Fibroblast of skin of abdomen (primary cell): ENCODE results near the gene PRLH.

Experiments
- DNase-seq: peaks from one replicate; pipeline ENCODE4 v3.0.0-alpha.2; 2013

Gene PRLH

DNA sequence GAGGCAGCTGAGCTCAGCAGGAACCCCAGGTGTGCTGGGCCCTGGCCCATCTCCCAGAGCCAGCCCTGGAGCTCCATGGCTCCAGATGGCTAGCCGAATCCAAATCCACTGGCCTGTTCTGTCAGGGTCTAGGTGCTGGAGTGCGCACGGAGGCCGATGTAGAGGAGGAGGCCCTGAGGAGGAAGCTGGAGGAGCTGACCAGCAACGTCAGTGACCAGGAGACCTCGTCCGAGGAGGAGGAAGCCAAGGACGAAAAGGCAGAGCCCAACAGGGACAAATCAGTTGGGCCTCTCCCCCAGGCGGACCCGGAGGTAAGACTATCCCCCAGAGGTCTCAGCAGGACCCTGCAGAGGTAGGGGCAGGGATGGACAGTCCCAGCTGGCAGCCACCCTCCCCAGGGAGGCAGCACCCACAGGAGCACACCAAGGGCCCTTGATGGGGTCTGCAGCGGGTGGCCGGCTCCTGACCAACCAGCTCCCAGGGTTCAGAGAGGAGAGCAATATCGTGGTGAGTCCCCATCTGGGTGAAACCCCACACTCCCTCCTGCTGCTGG lies 26.1 kb upstream of the PRLH start:
- no peak for DNase-seq

DNA sequence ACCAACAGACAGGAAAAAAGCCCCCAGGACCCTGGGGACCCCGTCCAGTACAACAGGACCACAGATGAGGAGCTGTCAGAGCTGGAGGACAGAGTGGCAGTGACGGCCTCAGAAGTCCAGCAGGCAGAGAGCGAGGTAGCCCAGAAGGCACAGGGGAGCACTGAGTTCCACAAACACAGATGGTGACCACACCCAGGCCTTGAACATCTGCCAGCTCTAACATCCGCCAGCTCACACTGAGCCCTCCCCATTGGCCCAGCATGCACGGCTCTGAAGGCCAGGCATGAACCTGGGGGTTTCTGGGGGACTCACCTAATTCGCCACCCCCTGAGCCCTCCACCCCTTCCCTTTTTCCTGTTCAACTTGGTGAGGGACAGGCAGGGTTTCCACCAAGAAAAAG lies 25.6 kb upstream of the PRLH start:
- peak; percentile 52 for DNase-seq

DNA sequence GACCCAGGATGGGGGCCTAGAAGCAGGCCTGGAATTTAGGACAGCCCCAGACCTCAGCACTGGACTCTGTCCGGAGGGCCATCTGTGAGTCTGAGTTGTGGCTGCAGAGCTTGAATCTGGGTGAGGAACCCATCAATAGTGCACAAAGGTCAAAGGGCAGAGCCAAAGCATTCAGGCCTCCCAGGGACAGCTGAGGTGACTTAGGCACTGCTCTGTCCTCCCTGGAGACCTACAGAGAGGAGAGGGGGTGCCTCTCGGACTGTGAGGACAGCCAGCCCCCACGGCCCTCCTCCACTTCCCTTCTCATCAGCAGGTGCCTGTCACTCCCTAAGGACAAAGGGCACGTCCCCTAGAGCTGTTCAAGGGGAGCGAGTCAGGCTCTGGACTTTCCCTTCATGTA lies 25.1 kb upstream of the PRLH start:
- no peak for DNase-seq

DNA sequence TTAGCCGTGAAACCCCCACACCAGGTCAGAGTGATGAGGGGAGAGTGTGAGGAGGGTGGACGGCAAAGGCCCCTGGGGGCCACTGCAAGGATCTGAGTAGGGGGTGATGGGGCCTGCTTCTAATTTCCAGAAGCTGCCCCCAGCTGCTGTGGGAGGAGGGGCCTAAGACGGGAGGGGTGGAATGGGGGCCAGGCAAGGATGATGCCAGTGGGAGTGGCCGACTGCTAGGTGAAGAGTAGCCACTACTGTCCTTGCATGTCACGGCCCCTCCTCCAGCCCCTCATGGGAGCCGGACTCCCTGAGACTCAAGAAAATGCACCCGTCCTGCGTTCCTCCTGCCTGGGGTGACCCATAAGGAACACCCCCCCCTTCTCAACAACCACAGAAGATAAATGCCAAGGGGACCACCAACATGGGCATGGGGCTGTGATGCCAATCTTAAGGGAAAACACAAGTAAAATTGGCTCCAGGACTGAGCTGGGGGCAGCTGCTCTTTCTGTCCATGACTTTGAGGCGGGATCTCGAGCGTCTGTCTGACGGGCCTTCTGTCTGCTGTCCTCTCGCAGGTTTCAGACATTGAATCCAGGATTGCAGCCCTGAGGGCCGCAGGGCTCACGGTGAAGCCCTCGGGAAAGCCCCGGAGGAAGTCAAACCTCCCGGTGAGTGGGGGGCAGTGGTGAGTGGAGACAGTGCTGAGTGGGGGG lies 24.2 kb upstream of the PRLH start:
- no peak for DNase-seq

DNA sequence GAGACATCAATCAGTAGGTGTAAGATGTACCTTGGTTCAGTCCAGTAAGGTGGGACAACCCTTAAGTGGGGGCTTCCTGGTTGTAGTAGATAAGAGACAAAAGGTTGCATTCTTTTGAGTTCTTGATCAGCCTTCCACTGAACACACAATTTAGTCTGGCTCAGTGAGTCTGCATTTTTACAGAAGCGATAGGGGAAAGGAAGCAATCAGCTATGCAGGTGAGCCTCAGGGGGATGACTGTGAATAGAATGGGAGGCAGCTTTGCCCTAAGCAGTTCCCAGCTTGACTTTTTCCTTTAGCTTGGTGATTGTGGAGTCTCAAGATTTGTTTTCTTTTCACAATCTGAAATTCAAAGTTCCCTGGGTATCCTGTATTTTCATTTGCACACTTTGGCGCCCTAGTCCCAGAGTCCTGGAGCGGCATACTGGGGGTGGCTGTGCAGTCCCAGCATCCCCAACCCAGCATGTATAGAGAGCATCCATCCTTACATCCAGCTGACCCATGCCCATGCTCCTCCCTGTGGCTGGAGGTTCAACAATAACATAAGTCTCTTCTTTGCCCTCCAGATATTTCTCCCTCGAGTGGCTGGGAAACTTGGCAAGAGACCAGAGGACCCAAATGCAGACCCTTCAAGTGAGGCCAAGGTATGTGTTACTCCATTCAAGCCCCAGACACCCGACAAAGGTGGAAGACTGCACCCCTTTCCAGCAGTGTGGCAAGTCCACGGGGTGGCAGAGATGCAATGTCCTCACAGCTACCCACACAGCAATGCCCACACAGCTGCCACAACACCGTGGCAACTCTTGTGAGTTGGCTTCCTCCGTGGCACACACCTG lies 20.1 kb upstream of the PRLH start:
- no peak for DNase-seq

DNA sequence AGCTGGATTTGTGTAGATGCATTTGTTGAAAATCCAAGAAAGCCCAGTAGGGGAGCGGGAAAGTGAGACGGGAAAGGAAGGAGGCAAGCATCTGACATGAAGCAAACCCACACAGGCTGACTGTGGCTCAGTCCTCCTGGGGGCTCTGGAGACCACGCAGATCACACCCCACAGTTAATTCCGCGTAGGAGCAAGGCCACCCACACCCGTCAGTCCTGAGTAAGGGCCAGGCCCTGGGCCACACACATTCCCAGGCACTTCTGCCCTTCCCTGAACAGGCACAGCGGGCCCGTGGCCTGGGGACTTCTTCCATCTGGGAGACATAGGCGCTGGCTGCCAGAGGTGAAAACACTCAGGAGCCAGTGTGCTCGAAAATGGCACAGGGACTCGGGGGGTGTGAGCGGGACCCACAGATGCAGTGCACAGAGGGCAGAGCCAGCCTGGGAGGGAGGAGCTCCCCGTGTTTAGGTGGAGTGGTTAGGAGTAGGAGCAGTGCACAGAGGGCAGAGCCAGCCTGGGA lies 19.4 kb upstream of the PRLH start:
- no peak for DNase-seq

DNA sequence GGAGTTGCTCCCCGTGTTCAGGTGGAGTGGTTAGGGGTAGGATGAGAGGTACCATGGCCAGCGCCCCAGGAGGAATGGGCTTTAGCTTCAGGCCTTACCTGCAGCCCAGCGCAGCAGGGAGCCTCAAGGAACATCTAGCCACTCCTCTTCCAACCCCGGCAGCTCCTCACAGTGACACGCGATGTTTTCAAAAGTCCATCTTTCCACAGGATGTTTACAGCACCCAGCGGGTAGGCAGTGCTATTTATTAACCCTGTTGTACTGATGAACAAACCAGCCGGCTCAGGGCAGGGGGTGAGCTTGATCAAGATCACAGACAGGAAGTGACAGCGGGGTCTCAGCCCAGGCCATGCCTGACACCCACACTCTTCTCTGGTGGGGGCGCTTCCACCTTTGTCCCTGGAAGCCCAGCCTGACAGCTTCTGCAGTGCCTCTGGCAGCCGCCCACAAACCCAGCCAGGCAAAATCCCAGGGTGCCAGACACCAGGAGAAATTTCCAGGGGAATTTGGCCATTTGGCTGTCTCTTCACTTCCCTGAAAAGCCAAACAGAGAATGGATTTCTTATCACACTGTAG lies 18.4 kb upstream of the PRLH start:
- DNase-seq = no peak

DNA sequence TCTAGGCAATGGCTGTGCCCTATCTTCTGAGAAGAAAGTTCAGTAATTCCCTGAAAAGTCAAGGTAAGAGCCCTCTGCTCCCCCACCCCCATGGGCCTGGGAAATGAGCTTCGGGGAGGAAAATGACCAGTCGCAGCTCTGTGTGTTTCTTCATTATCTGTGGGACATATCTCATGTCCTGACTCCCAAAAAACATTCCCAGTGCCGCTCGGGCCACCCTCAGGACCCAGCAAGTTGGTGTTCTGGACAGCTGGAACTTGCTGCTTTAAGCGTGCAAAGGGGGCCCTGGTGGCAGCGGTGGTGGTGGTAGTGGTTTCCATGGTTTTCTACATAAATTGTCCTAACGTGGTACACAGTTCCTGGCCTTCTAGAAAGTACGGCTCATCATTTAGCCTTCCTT lies 17.2 kb upstream of the PRLH start:
- no peak for DNase-seq

DNA sequence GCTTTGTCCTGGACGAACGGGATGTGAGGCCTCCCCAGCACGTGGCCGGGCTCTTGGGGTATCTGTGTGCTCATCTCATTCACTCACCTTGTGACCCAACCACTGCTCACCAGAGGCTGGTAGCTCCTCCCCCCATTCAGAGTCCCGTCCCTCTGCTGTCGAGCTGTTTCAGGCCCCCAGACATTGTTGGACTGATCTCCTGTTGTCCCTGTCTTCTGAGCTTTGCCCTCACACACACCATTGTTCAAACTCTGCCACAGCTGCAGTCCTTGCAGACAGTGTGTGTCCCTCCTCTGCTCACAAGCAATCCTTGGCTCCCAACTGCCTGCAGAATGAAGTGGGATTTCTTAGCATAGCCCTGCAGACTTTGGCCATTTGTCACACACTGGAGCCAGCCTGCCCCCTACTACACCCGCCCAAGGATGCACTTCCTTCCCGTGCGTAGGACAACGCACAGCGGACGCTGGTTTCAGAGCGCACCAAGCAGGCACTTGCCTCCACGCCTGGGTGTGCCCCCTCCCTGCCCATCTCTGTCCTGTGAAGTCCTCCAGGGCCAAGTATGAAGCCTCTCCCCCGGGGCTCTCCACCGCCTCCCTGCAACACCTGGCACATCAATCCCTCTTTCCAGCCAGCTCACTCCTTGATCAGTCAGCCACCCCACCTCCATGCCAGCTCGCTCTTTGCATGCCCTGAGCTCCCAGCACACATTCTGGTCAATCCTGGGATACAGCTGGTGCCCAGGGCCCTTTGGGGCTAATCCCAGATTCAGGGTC lies 16.5 kb upstream of the PRLH start:
- no peak for DNase-seq

DNA sequence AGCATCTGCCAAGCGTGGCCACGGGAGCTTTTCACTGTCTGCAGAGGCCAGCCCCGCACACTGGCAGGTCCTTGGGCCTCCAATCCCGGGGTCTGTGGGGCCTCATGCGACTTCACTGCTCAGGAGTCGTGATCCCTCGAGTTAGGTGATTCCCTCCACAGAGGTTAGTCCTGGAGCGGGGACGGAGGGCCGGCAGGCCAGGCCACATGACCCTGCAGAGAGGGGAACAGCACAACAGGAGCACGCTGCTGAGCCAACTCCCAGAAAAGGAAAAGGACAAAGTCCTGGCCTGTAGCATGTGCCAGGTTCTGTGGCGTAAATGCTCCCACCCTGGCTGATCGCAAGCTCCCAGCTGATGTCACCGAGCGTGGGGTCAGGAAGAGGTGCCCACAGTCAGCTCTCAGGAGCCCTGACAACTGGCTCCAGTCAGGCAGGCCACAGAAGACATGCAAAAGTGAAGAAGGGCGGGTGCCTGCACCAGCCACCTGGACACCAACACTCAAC lies 15.3 kb upstream of the PRLH start:
- no peak for DNase-seq

DNA sequence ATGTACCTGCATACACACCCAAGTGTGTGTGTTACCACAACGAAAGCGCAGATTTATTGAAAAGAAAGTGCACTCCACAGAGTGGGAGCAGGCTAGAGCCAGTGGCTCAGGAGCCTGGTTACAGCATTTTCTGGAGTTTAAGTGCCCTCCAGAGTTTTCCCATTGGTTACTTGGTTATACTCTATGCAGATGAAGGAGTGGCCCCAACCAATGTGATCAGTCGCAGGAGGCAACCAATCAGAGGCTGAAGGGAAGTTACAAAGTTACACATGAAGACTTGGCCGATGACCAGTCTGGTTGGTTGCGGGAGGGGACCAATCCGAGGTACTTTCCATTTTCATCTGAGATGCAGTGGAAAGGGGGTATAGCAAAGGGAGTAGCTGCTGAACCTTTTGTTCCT lies 13.5 kb upstream of the PRLH start:
- DNase-seq = no peak

DNA sequence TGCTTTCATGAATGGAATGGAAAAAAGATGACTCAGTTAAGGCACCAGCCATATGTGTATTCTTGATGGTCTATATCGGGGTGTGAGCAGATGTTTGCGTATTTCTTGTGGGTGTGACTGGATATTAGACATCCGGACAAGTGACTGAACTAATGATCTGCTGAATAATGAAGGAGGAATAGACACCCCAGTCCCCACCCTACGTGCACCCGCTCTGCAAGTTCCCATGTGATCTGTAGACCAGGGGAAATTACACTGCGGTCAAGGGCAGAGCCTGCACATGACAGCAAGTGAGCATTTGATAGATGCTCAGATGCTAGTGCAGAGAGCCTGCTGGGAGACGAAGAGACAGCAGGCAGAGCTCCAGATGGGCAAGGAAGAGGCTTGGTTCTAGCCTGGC lies 12.4 kb upstream of the PRLH start:
- DNase-seq = no peak

DNA sequence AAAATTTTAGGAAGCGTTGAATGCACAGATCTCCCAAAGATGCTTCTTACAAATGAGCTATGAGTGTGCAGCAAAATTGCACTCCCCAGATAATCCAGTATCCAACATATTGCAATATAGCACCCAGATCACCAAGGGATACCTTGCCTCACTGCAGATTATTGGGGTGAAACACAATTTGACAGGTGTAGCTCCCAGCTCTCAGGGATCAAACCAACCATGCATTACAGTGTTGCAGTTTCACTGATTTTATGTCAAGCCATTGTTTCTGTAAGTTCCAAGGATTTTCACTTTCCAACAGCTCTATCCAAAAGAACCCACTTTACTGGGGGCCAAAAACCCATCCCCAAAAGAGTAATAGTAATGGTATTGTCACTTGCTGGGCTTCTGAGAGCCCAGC lies 10.8 kb upstream of the PRLH start:
- DNase-seq = no peak

DNA sequence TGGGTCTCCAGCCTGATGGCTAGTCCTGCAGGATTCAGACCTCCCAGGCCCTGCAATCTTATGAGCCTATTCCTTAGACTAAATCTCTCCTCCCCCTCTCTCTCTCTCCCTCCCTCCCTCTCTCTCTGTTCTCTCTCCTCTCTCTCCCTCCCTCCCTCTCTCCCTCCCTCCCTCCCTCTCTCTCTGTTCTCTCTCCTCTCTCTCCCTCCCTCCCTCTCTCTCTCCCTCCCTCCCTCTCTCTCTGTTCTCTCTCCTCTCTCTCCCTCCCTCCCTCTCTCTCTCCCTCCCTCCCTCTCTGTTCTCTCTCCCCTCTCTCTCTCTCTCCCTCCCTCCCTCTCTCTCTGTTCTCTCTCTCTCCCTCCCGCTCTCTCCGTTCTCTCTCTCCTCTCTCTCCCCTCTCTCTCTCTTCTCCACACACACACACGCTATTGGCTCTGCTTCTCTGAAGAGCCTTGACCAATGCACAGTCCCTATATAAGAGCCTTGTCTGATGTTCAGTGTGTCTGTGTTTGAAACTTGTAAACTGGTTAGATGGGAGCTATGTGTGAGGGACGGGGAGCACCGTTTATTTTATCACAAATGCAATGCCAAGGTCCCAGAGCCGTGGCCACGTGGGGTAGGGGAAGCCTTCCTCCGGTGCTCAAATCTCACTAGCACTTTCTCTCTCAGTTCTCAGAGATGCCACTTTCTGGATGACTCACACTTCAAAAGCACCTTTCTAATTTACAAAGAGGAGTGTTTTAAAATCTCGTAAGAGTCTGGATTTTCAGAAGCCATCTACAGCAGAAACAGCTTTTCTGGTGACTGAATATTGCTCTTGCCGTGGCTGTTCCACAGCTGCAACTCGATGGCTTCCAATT lies 9.4 kb upstream of the PRLH start:
- DNase-seq = no peak

DNA sequence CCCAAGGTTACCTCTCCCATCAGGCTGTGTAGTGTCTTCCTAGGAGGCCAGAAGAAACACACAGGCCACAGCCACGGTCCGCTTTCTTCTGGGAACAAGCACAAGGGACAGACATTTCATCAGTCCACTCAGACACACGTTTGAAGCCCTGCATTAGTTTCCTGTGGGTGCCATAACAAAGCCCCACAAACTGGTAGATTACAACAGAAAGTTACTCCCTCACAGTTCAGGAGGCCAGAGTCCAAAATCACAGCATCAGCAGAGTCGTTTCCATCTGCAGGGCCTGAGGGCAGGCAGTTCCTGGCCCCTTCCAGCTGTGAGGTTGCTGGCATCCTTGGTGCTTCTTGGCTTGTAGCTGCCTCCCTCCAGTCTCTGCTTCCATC lies 8.8 kb upstream of the PRLH start:
- DNase-seq = no peak

DNA sequence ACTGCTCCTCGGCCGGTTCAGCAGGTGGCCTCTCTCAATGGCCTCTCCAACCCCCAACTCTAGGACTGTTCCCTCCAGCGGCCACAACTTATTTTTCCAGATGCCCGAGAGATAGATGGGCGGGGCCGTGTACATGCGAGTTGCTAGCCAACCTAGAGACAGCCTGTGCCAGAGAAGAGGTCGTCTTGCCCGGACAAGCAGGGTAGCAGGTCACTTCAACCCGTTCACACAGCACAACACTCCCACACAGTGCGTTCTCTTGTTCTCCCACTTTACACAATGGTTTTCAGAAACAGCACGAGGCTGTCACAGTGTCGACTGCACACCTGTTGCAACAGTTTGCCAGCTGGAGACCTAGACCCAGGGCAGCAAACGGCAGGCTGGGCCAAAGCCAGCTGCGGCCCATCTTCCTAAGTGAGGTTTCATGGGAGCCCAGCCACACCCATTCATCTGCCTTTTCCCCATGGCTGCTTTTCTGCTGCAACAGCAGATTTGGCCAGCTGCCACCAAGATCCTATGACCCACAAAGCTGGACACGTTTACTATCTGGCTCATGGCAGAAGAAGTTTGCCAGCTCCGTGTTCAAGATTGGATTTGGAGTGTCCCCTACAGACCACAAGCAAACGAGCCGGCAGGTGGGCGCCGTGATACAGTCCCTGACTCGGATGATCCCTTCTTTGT lies 7.3 kb upstream of the PRLH start:
- peak; percentile 29 for DNase-seq

DNA sequence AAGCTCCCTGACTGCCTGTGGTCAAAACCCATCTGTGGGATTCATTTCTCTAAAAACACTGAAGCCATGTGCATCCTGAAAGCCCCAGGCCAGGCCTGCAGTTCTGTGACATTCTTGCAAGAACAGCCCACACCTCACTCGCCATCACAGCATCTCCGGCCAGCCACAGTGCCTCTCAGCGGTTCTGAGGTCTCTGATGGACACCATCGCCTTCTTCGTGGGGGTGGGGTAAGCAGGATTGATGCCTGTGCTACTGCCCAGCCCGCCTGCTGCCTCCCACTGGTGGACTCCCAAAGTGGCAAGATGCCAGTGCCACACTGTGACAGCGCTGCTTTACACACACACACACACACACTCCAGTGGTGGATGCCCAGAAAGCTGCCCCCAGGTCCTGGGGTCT lies 5.2 kb upstream of the PRLH start:
- no peak for DNase-seq

DNA sequence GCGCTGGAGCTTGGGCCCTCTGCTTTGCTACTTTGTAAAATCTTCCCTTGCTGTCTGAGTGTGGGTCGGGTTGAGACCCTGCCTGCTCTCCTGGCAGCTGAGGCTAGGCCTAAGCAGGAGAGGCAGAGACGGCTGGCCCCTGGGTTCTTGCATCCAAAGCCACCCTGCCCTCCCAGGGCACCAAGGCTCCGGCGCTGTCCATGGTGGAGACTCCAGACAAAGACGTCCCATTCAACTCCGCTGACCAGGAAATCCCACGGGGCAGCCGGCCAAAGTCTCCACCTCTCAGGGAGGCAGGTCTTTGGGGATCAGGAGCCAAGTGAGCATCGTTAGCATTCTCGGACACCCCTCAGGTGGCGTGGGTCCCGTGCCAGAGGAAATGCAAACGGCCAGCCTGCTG lies 2.6 kb upstream of the PRLH start:
- DNase-seq = peak; percentile 23

DNA sequence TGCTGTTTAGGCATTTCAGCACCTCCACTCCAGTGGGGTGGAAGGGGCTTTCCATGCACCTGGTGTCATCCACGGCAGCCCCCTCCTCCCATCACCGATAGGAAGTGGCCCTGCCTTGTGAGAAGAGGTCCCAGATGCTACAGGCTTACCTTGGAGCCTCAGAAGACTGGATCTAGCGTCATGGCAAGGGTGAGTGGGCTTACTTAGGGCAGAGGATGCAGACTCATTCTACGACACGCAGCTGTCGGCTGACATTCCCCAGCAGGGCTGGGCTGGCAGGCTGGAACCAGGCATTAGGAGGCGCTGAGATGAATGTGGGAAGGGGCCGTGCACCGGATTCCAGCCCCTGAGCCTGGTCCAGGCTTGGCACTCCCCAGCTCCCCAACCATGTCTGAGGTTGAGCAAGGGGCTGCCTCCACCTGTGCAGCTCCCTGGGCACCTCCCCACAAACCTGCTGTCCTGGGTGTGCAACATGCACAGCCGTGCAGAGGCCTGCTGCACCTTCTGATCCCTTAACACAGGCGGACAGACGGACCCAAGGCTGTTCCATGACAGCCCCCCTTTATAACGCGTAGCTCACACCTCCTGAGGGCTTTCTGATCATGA lies 1.7 kb upstream of the PRLH start:
- no peak for DNase-seq

DNA sequence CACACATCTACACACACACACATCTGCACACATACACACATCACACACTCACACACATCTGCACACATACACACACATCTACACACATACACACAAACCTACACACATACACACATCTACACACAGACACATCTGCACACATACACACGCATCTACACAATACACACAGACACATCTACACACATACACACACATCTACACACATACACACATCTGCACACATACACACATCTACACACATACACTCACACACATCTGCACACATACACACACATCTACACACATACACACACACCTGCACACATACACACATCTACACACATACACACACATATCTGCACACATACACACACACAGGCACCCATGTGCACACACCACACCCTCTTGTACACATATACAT lies 400 bp upstream of the PRLH start:
- no peak for DNase-seq
